ENCODE data around the gene SPATA31D1.

GRCh38 chr9:81999806-82000205 lies 11.2 kb downstream of the SPATA31D1 start:
- TF ChIP-seq CTCF (IDR thresholded peaks at IDR 0.05; ENCODE audit: poor library complexity) (no peak), EZH2 (IDR thresholded peaks at IDR 0.05; ENCODE audit: borderline replicate concordance) (no peak)

All from hepatocyte (in vitro differentiated cells).